HepG2 (cell line): ENCODE results near the gene FAH. TPM values are rescaled to one million over a fixed set of nuclear protein-coding genes. Genes with fewer than 3 reads are reported as not detected.

Experiments
- ATAC-seq: fragments of 200-7000 bp; cut with Tn5 transposase; 3 replicates; pipeline ENCODE4 v1.9.1; 2020; ENCODE audit warnings: mild to moderate bottlenecking, moderate library complexity
- BruUV-seq: library from RNA; stranded (reverse); fragments of 400-500 nt; replicated peaks from 2 replicates; lab custom pipeline; 2021; lab: Mats Ljungman, UMichigan
- CTCF ChIA-PET: fragments of 300-600 bp; formaldehyde crosslinking; extraction: SDS; loops from one replicate; lab custom pipeline; 2021; ENCODE audit warnings: low total read pairs, inconsistent platforms, low intra/inter-chr PET ratio; lab: Yijun Ruan, JAX
- POLR2A ChIA-PET: fragments of 350-600 bp; sonication (Branson Sonifier 250); formaldehyde crosslinking; loops from one replicate; lab custom pipeline; 2020; ENCODE audit warnings: antibody characterized with exemption, inconsistent platforms; lab: Yijun Ruan, JAX
- DNase-seq: peaks from one replicate; pipeline ENCODE4 v3.0.0-alpha.2; 2015; ENCODE audit warnings: low spot score
- FAIRE-seq: peaks from 3 replicates; lab custom pipeline; 2011; peaks lifted over from hg19 to GRCh38; lab: Jason Lieb, UNC
- H2AFZ ChIP-seq: one replicate; pipeline ENCODE4 v1.6.1; 2011; ENCODE audit warnings: low read length, inconsistent platforms
- H3K27ac ChIP-seq: fragments of 300-600 bp; 3 replicates; pipeline ENCODE4 v1.8.0; 2011; ENCODE audit warnings: mixed run types, mild to moderate bottlenecking, mixed read lengths, low read length, inconsistent platforms; ENCODE audit not compliant: insufficient read depth; ENCODE audit errors: extremely low read length
- H3K27me3 ChIP-seq, 2 experiments: fragments of 200-600 bp in 1 of 2; 2 replicates in 1 of 2; 3 replicates in 1 of 2; pipeline versions ENCODE4 v1.6.0 to v1.8.0; 2011; ENCODE audit warnings: low read length in 2 of 2, mild to moderate bottlenecking in 2 of 2, moderate library complexity in 2 of 2, inconsistent platforms in 1 of 2; ENCODE audit not compliant: insufficient read depth in 2 of 2, control insufficient read depth in 1 of 2
- H3K36me3 ChIP-seq, 2 experiments: fragments of 200-600 bp in 1 of 2; replicated peaks in 1 of 2; 2 replicates in 1 of 2; 3 replicates in 1 of 2; pipeline versions ENCODE4 v1.5.1 to v1.8.0; 2011; ENCODE audit warnings: low read length in 2 of 2, inconsistent platforms in 1 of 2; ENCODE audit not compliant: insufficient read depth in 2 of 2, control insufficient read depth in 1 of 2
- H3K4me1 ChIP-seq: 2 replicates; pipeline ENCODE4 v1.5.1; 2012; ENCODE audit warnings: low read length, inconsistent platforms; ENCODE audit not compliant: insufficient read depth
- H3K4me2 ChIP-seq: 2 replicates; pipeline ENCODE4 v1.6.0; 2011; ENCODE audit warnings: low read depth, low read length, inconsistent platforms
- H3K4me3 ChIP-seq, 3 experiments: fragments of 200-600 bp in 1 of 3; sonication (generic), shearing (Covaris generic) in 1 of 3; replicated peaks in 1 of 3; 2 replicates each; pipeline ENCODE4 v1.5.1; 2011 to 2016; ENCODE audit warnings: low read length in 3 of 3, inconsistent platforms in 2 of 3, low read depth in 2 of 3, mild to moderate bottlenecking in 2 of 3, control low read depth in 1 of 3, mixed read lengths in 1 of 3; ENCODE audit not compliant: insufficient read depth in 1 of 3
- H3K79me2 ChIP-seq: one replicate; pipeline ENCODE4 v1.6.1; 2011; ENCODE audit warnings: low read length, inconsistent platforms; ENCODE audit not compliant: insufficient read depth
- H3K9ac ChIP-seq: 2 replicates; pipeline ENCODE4 v1.6.0; 2011; ENCODE audit warnings: mild to moderate bottlenecking, low read depth, low read length, inconsistent platforms; ENCODE audit not compliant: insufficient read depth
- H3K9me3 ChIP-seq: 2 replicates; pipeline ENCODE4 v1.5.1; 2012; ENCODE audit warnings: mild to moderate bottlenecking, low read length
- H4K20me1 ChIP-seq: 2 replicates; pipeline ENCODE4 v1.6.0; 2011; ENCODE audit warnings: inconsistent platforms, mild to moderate bottlenecking, low read length, moderate library complexity; ENCODE audit not compliant: insufficient read depth
- DBP ChIP-seq: sonication (generic); formaldehyde crosslinking; IDR thresholded peaks from 2 replicates; pipeline ENCODE4 v1.4.0; 2020; ENCODE audit warnings: missing genetic modification reagents; ENCODE audit errors: not compliant biosample characterization
- HDAC1 ChIP-seq: sonication (generic); formaldehyde crosslinking; IDR thresholded peaks from 2 replicates; pipeline ENCODE4 v1.5.1; 2020; ENCODE audit warnings: mild to moderate bottlenecking, missing genetic modification reagents
- IKZF4 ChIP-seq: sonication (generic); formaldehyde crosslinking; IDR thresholded peaks from 2 replicates; pipeline ENCODE4 v1.5.1; 2020; ENCODE audit warnings: borderline replicate concordance, mild to moderate bottlenecking, low read depth, missing genetic modification reagents; ENCODE audit errors: not compliant biosample characterization
- NR2F1 ChIP-seq, 2 experiments: fragments of 450-650 bp in 1 of 2; formaldehyde crosslinking in 1 of 2; IDR thresholded peaks; 2 replicates each; pipeline versions ENCODE4 v1.5.0 to v1.6.1; 2016 to 2020; ENCODE audit warnings: mild to moderate bottlenecking in 1 of 2, missing compliant biosample characterization in 1 of 2, missing genetic modification reagents in 1 of 2, moderate library complexity in 1 of 2
- POGZ ChIP-seq: sonication (generic); formaldehyde crosslinking; IDR thresholded peaks from 2 replicates; pipeline ENCODE4 v1.4.0; 2020; ENCODE audit warnings: mild to moderate bottlenecking, missing genetic modification reagents
- POLR2A ChIP-seq, 2 experiments: IDR thresholded peaks; 2 replicates each; pipeline ENCODE4 v1.6.1; 2011; ENCODE audit warnings: low read depth in 2 of 2, low read length in 2 of 2, mild to moderate bottlenecking in 1 of 2, moderate library complexity in 1 of 2; ENCODE audit not compliant: insufficient read depth in 1 of 2
- SUZ12 ChIP-seq: fragments of 150-350 bp; IDR thresholded peaks from 2 replicates; pipeline ENCODE4 v1.6.1; 2014; ENCODE audit warnings: low read depth, low read length
- WIZ ChIP-seq: sonication (generic); formaldehyde crosslinking; IDR thresholded peaks from 2 replicates; pipeline ENCODE4 v1.5.1; 2020; ENCODE audit warnings: mild to moderate bottlenecking, missing genetic modification reagents
- ZBTB21 ChIP-seq: sonication (generic); formaldehyde crosslinking; IDR thresholded peaks from 2 replicates; pipeline ENCODE4 v1.4.0; 2020; ENCODE audit warnings: missing genetic modification reagents
- ZMYM4 ChIP-seq: sonication (generic); formaldehyde crosslinking; IDR thresholded peaks from 2 replicates; pipeline ENCODE4 v1.8.1; 2023; ENCODE audit warnings: mild to moderate bottlenecking, missing genetic modification reagents
- ZNF224 ChIP-seq: sonication (generic); formaldehyde crosslinking; IDR thresholded peaks from 2 replicates; pipeline ENCODE4 v1.5.0; 2020; ENCODE audit warnings: mild to moderate bottlenecking, missing genetic modification reagents
- ZNF354B ChIP-seq: sonication (generic); formaldehyde crosslinking; IDR thresholded peaks from 2 replicates; pipeline ENCODE4 v1.8.0; 2022; ENCODE audit warnings: mild to moderate bottlenecking, missing genetic modification reagents
- ZNF724P ChIP-seq: sonication (generic); formaldehyde crosslinking; IDR thresholded peaks from 2 replicates; pipeline ENCODE4 v1.8.0; 2022; ENCODE audit warnings: missing genetic modification reagents, borderline replicate concordance
- WGBS: methylation state at CpG from one replicate; pipeline ENCODE4 v1.1.6; 2017; ENCODE audit warnings: low lambda C conversion rate; 5-methylcytosine and 5-hydroxymethylcytosine counted together
- in situ Hi-C: cut with HindIII; loops from 2 replicates; pipeline ENCODE4 v1.10.0; 2017; ENCODE audit warnings: low pct_unique_long_range_greater_than_20kb; ENCODE audit not compliant: extremely low pct_ligation_motif_present
- intact Hi-C: fragments of 100-400 bp; cut with micrococcal nuclease; formaldehyde crosslinking; loops from one replicate; pipeline ENCODE4 v1.10.0; 2022; ENCODE audit not compliant: unreplicated experiment
- polyA plus RNA-seq, 8 experiments: library from polyadenylated mRNA; depleted of rRNA in 3 of 8; stranded (reverse) in 7 of 8; unstranded in 1 of 8; fragments of >200 nt; fragmentation: Illumina TruSeq in 4 of 8; extraction: Trizol in 4 of 8; gene quantifications; 2 replicates each; pipeline versions ENCODE4 v1.2.1 to v1.2.3, GENCODE V29; 2011 to 2016; ENCODE audit warnings: low read depth in 4 of 8, missing spikeins in 1 of 8, mixed read lengths in 1 of 8; ENCODE audit not compliant: insufficient read depth in 1 of 8
- total RNA-seq, 5 experiments: library from RNA; depleted of rRNA; stranded (reverse); fragments of >200 nt; fragmentation: Illumina TruSeq; extraction: Trizol; gene quantifications; 2 replicates each; pipeline ENCODE4 v1.2.3, GENCODE V29; 2016; ENCODE audit warnings: low read depth in 1 of 5

Gene FAH
- total and polyA plus RNA-seq, 2 of the 13 experiments (the other 11 are each of a cell fraction or from before 2014, with no cell fraction given) = 36.6 to 75.0 TPM

GRCh38 chr15:80180468-80180867 lies 27.7 kb downstream of the FAH start:
- Histone ChIP-seq H4K20me1 (no peaks in the 10 kb centered on the region), H3K4me2 (no peak overlapping the region), H3K79me2 (no peaks in the 10 kb centered on the region), H3K27me3 (no peaks in the 10 kb centered on the region; a peak in 1 of 5 replicates), H3K4me1 (no peaks in the 10 kb centered on the region), H3K4me3 (no peak overlapping the region), H3K36me3 (peaks cover 23 to 83% of the 10 kb centered on the region in 2 experiments), H3K9ac (no peak overlapping the region), H3K9me3 (no peaks in the 10 kb centered on the region), H2AFZ (no peak overlapping the region), H3K27ac (no peak overlapping the region)
- intact Hi-C loops (no loop called here), in situ Hi-C loops (no loop called here)
- POLR2A ChIA-PET = interaction anchor here (1.7 kb wide), 1 partner anchor 12 kb away, joined by 4 read pairs; no protein-coding TSS in a partner anchor
- CTCF ChIA-PET = no interaction called here
- BruUV-seq = no TSS peak
- no peak for FAIRE-seq
- no peak for TF ChIP-seq WIZ (CRISPR knock-in tag)
- DNase-seq = no peak
- WGBS = 92% methylated on average over 3 of the region's 7 CpGs
- no peak for ATAC-seq

GRCh38 chr15:80180986-80181385 lies 28.2 kb downstream of the FAH start:
- Histone ChIP-seq H3K9me3 (no peaks in the 10 kb centered on the region), H3K4me1 (no peaks in the 10 kb centered on the region), H3K27me3 (no peaks in the 10 kb centered on the region; a peak in 1 of 5 replicates), H4K20me1 (no peaks in the 10 kb centered on the region), H3K4me3 (no peak overlapping the region), H3K36me3 (peaks cover 23 to 87% of the 10 kb centered on the region in 2 experiments), H2AFZ (no peak overlapping the region), H3K79me2 (no peaks in the 10 kb centered on the region), H3K4me2 (no peak overlapping the region), H3K27ac (no peak overlapping the region), H3K9ac (no peak overlapping the region)
- no TSS peak for BruUV-seq
- in situ Hi-C loops = no loop called here
- CTCF ChIA-PET = no interaction called here
- ATAC-seq (no peak), DNase-seq (no peak), FAIRE-seq (no peak)
- POLR2A ChIA-PET = no interaction called here
- intact Hi-C loops = no loop called here
- 98% methylated on average over 5 of the region's 10 CpGs for WGBS
- TF ChIP-seq ZNF224 (CRISPR knock-in tag) = no peak
- no peak for TF ChIP-seq POLR2A (IDR thresholded peaks at IDR 0.05; ENCODE audit: insufficient read depth in 1 of 2, low read depth in 2 of 2, low read length in 2 of 2)
- TF ChIP-seq SUZ12 = no peak
- TF ChIP-seq DBP (CRISPR knock-in tag) = no peak
- TF ChIP-seq POGZ (CRISPR knock-in tag) = no peak
- TF ChIP-seq NR2F1 (CRISPR knock-in tag; IDR thresholded peaks at IDR 0.05) = no peak
- TF ChIP-seq ZMYM4 (CRISPR knock-in tag) = no peak
- TF ChIP-seq IKZF4 (CRISPR knock-in tag) = no peak
- no peak for TF ChIP-seq ZNF724P (CRISPR knock-in tag)
- no peak for TF ChIP-seq ZNF354B (CRISPR knock-in tag)
- no peak for TF ChIP-seq ZBTB21 (CRISPR knock-in tag)
- TF ChIP-seq HDAC1 (CRISPR knock-in tag) = no peak
